Activated CD8-positive, alpha-beta T cell treated with anti-CD3 and anti-CD28 coated beads for 36 hours (primary cell): ENCODE results near the gene MSANTD1. TPM values are rescaled to one million over a fixed set of nuclear protein-coding genes. Genes with fewer than 3 reads are reported as not detected.

Experiments used
- ATAC-seq: fragments of 200-7000 bp; cut with Tn5 transposase; one replicate; pipeline ENCODE4 v1.10.0; 2021; ENCODE audit warnings: mild to moderate bottlenecking, moderate library complexity
- CTCF ChIA-PET: fragments of 350-600 bp; sonication (Branson Sonifier 250); formaldehyde crosslinking; loops from one replicate; lab custom pipeline; 2021; ENCODE audit warnings: antibody characterized with exemption; lab: Charles Lee
- POLR2A ChIA-PET: fragments of 350-600 bp; sonication (Branson Sonifier 250); formaldehyde crosslinking; loops from one replicate; lab custom pipeline; 2021; ENCODE audit warnings: antibody characterized with exemption; lab: Charles Lee
- DNase-seq: peaks from one replicate; pipeline ENCODE4 v3.0.0-alpha.2; 2020
- H3K27ac Mint-ChIP-seq: one replicate; pipeline ENCODE4 v1.8.0; 2021; ENCODE audit warnings: mild to moderate bottlenecking, mixed read lengths
- H3K27me3 Mint-ChIP-seq: one replicate; pipeline ENCODE4 v1.8.0; 2021; ENCODE audit warnings: mixed read lengths
- H3K36me3 Mint-ChIP-seq: one replicate; pipeline ENCODE4 v1.8.0; 2021; ENCODE audit warnings: low read depth, mixed read lengths
- H3K4me1 Mint-ChIP-seq: one replicate; pipeline ENCODE4 v1.8.0; 2021; ENCODE audit warnings: low read depth, mixed read lengths
- H3K4me3 Mint-ChIP-seq: one replicate; pipeline ENCODE4 v1.8.0; 2021; ENCODE audit warnings: mild to moderate bottlenecking, moderate library complexity, mixed read lengths
- H3K9me3 Mint-ChIP-seq: one replicate; pipeline ENCODE4 v1.8.0; 2021; ENCODE audit warnings: mixed read lengths
- intact Hi-C: fragments of 100-400 bp; cut with micrococcal nuclease; formaldehyde crosslinking; loops from one replicate; pipeline ENCODE4 v1.10.0; 2022
- total RNA-seq, 2 experiments: library from RNA; stranded (reverse); gene quantifications; one replicate each; pipeline ENCODE4 v1.2.3, GENCODE V29; 2021
- TF ChIP-seq, protein P1 (sequence below): fragments of 200-600 bp; IDR thresholded peaks from one replicate; pipeline ENCODE4 v1.8.0; 2022; ENCODE audit warnings: antibody characterized with exemption, mild to moderate bottlenecking

Gene MSANTD1
- total RNA-seq, 2 experiments from 2014 or later: 0.43 TPM

- H3K27ac Mint-ChIP-seq: no peak overlapping the region
- no peaks in the 10 kb centered on the region for H3K4me1 Mint-ChIP-seq
- CTCF ChIA-PET: no interaction called here
- no peak overlapping the region for H3K4me3 Mint-ChIP-seq
- TF ChIP-seq, protein P1, sequence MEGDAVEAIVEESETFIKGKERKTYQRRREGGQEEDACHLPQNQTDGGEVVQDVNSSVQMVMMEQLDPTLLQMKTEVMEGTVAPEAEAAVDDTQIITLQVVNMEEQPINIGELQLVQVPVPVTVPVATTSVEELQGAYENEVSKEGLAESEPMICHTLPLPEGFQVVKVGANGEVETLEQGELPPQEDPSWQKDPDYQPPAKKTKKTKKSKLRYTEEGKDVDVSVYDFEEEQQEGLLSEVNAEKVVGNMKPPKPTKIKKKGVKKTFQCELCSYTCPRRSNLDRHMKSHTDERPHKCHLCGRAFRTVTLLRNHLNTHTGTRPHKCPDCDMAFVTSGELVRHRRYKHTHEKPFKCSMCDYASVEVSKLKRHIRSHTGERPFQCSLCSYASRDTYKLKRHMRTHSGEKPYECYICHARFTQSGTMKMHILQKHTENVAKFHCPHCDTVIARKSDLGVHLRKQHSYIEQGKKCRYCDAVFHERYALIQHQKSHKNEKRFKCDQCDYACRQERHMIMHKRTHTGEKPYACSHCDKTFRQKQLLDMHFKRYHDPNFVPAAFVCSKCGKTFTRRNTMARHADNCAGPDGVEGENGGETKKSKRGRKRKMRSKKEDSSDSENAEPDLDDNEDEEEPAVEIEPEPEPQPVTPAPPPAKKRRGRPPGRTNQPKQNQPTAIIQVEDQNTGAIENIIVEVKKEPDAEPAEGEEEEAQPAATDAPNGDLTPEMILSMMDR: no peak
- no peak for DNase-seq
- H3K36me3 Mint-ChIP-seq: peaks cover 16% of the 10 kb centered on the region
- intact Hi-C loops: no loop called here
- no peaks in the 10 kb centered on the region for H3K9me3 Mint-ChIP-seq
- no peak for ATAC-seq
- H3K27me3 Mint-ChIP-seq: no peaks in the 10 kb centered on the region
- POLR2A ChIA-PET: no interaction called here
Observed at GRCh38 chr4:3235581-3235980, 13.4 kb upstream of the MSANTD1 start.

GRCh38 chr4:3236326-3236878, 12.6 kb upstream of the MSANTD1 start:
- no peak for ATAC-seq
- no peaks in the 10 kb centered on the region for H3K27me3 Mint-ChIP-seq
- H3K9me3 Mint-ChIP-seq: no peaks in the 10 kb centered on the region
- ChIA-PET POLR2A (no interaction called here), CTCF (no interaction called here)
- TF ChIP-seq, protein P1: no peak
- no peak overlapping the region for H3K27ac Mint-ChIP-seq
- no peaks in the 10 kb centered on the region for H3K4me1 Mint-ChIP-seq
- no peak overlapping the region for H3K4me3 Mint-ChIP-seq
- H3K36me3 Mint-ChIP-seq: peaks cover 10% of the 10 kb centered on the region
- no peak for DNase-seq
- intact Hi-C loops: no loop called here

DNA sequence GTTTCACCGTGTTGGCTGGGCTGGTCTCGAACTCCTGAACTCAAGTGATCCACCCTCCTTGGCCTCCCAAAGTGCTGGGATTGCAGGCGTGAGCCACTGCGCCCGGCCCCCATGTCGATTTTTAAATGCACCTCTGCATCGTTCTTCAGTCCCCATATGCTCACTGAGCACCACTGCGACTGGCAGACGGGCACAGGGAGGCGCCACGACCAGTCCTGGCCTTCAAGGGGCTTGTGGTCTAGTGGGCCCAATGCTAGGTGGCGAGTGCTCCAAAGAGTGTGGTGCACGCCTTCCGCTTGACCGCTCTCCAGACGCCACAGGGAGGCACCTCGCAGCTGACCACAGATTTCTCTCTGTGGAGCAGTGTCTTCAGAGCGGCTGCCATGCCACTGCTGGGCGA, 11.7 kb upstream of the MSANTD1 start:
- DNase-seq: no peak
- peaks cover 6% of the 10 kb centered on the region for H3K36me3 Mint-ChIP-seq
- POLR2A ChIA-PET: no interaction called here

DNA sequence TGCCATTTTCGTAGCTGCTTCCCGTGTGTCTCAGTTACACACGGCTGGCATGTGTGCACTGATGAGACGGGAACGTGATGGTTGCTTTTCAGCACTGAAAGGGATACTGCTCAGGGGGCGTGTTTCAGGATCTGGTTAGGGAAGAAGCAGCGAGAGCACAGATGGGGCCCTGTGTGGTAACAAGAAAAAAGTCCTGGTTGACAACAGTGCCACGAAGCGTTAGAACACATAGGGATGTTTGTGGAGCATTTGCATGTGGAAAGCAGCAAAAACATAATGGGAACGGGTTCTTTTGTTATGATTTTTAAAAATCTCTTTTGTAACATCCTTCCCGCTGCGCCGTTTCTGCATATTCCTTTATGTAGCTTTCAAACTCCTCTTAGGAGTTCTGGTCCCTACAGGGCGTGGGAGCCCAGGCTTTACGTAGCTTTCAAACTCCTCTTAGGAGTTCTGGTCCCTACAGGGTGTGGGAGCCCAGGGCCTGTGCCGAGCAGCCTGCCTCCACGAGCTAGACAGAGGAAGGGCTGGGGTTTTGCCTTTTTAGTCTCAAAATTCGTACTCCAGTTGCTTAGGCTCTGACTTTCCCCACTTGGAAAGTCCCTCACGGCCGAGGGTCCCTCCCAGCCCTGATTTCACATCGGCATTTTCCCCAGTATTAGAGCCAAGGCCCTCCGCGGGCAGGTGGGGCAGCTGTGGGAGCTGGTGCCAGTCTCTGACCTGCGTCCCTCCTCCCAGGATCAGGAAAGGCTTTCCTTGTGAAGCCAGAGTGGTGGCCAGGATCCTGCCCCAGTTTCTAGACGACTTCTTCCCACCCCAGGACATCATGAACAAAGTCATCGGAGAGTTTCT, 11.0 kb upstream of the MSANTD1 start:
- ChIA-PET POLR2A (no interaction called here), CTCF (no interaction called here)
- intact Hi-C loops: no loop called here
- no peaks in the 10 kb centered on the region for H3K27me3 Mint-ChIP-seq
- no peak overlapping the region for H3K4me3 Mint-ChIP-seq
- TF ChIP-seq, protein P1: no peak
- no peak overlapping the region for H3K27ac Mint-ChIP-seq
- no peak for ATAC-seq
- no peaks in the 10 kb centered on the region for H3K9me3 Mint-ChIP-seq
- no peak for DNase-seq
- H3K4me1 Mint-ChIP-seq: peaks cover 6% of the 10 kb centered on the region
- peaks cover 6% of the 10 kb centered on the region for H3K36me3 Mint-ChIP-seq

More for the DNA sequence above, 11.7 kb upstream of the MSANTD1 start:
- Mint-ChIP-seq H3K4me3 (no peak overlapping the region), H3K27me3 (no peaks in the 10 kb centered on the region), H3K27ac (no peak overlapping the region), H3K9me3 (no peaks in the 10 kb centered on the region), H3K4me1 (no peaks in the 10 kb centered on the region)
- intact Hi-C loops: no loop called here
- TF ChIP-seq, protein P1: no peak
- CTCF ChIA-PET: no interaction called here
- ATAC-seq: no peak

DNA sequence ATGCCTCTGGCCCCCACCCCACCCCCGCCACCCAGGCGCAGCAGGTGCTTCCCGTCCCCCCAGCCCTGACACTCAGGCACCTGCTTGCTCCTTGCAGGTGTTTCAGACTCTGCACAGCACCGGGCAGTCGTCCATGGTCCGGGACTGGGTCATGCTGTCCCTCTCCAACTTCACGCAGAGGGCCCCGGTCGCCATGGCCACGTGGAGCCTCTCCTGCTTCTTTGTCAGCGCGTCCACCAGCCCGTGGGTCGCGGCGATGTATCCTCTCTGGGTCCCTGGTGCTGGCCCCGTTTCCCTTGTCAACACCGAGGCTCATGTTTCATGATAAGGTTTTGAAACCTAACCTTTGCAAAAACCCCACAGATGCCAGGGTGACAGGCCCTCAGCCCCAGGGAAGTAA, 10.2 kb upstream of the MSANTD1 start:
- no peak overlapping the region for H3K4me3 Mint-ChIP-seq
- DNase-seq (no peak), ATAC-seq (no peak)
- peaks cover 9% of the 10 kb centered on the region for H3K4me1 Mint-ChIP-seq
- no peaks in the 10 kb centered on the region for H3K27me3 Mint-ChIP-seq
- peaks cover 3% of the 10 kb centered on the region for H3K36me3 Mint-ChIP-seq
- ChIA-PET CTCF (no interaction called here), POLR2A (no interaction called here)
- intact Hi-C loops: no loop called here
- no peaks in the 10 kb centered on the region for H3K9me3 Mint-ChIP-seq
- no peak overlapping the region for H3K27ac Mint-ChIP-seq
- TF ChIP-seq, protein P1: no peak
